Adrenal gland (tissue), 12 donors: ENCODE data around the gene CCDC148. TPM values are rescaled to one million over a fixed set of nuclear protein-coding genes. Genes with fewer than 3 reads are reported as not detected.
"Not testable (repeated sequence)": the region's sequence is repeated elsewhere in the genome, so short reads cannot be mapped to it uniquely, and the experiment has no call there.

Experiments
- DNase-seq, 7 donors: peaks; one replicate each; pipeline ENCODE4 v3.0.0-alpha.2; 2019 to 2020
- H3K27ac ChIP-seq, 5 donors: fragments of 200-600 bp; sonication (generic) in 4 of 5; 1 replicate in 3 of 5; 2 replicates in 2 of 5; pipeline versions ENCODE4 v1.5.1 to v1.8.0; 2016 to 2020; ENCODE audit warnings: mild to moderate bottlenecking in 1 of 5
- H3K27me3 ChIP-seq: fragments of 200-600 bp; 2 replicates; pipeline ENCODE4 v1.8.0; 2021
- H3K36me3 ChIP-seq, 2 donors: fragments of 200-600 bp; replicated peaks in 1 of 2; 1 replicate in 1 of 2; 2 replicates in 1 of 2; pipeline versions ENCODE4 v1.5.1 to v1.8.0; 2018 to 2022
- H3K4me1 ChIP-seq, 2 donors: fragments of 200-600 bp; replicated peaks in 1 of 2; 1 replicate in 1 of 2; 2 replicates in 1 of 2; pipeline versions ENCODE4 v1.5.1 to v1.8.0; 2018 to 2021
- H3K4me3 ChIP-seq, 4 donors: fragments of 200-600 bp; sonication (generic) in 3 of 4; one replicate each; pipeline ENCODE4 v1.5.1; 2016 to 2018
- H3K9me3 ChIP-seq, 3 donors: fragments of 200-600 bp; sonication (generic) in 1 of 3; replicated peaks in 1 of 3; 1 replicate in 2 of 3; 2 replicates in 1 of 3; pipeline versions ENCODE4 v1.5.1 to v1.8.0; 2016 to 2021
- CTCF ChIP-seq, 6 experiments: fragments of 450-650 bp in 4 of 6; fragments of 200-600 bp in 2 of 6; sonication (generic) in 1 of 6; IDR thresholded peaks; 1 replicate in 5 of 6; 2 replicates in 1 of 6; pipeline versions ENCODE4 v1.5.1 to v1.8.0; 2016 to 2021; ENCODE audit warnings: antibody characterized with exemption in 6 of 6, mild to moderate bottlenecking in 2 of 6, moderate library complexity in 1 of 6
- POLR2A ChIP-seq, 2 donors: fragments of 450-650 bp; IDR thresholded peaks; one replicate each; pipeline ENCODE4 v1.6.1; 2017; ENCODE audit warnings: antibody characterized with exemption in 2 of 2, mild to moderate bottlenecking in 2 of 2, moderate library complexity in 1 of 2
- WGBS, 4 donors: extraction: QIAGEN DNeasy Blood & Tissue Kit in 2 of 4; methylation state at CpG; one replicate each; pipeline versions ENCODE4 v1.1.5 to v1.1.7; 2013 to 2017; 5-methylcytosine and 5-hydroxymethylcytosine counted together
- intact Hi-C, 2 donors: fragments of 100-400 bp; cut with DNase I; formaldehyde crosslinking; loops; one replicate each; pipeline versions ENCODE4 v1.14.1 to v1.15.0; 2022 to 2023
- polyA plus RNA-seq, 3 donors: library from polyadenylated mRNA; stranded (reverse); fragments of 200-250 nt in 2 of 3; fragments of 350-450 nt in 1 of 3; fragmentation: Illumina TruSeq in 1 of 3; extraction: RNeasy Lipid Tissue Mini Kit (QIAGEN cat#74804) in 1 of 3; gene quantifications; one replicate each; pipeline ENCODE4 v1.2.3, GENCODE V29; 2013 to 2014
- total RNA-seq, 9 donors: library from RNA; depleted of rRNA in 4 of 9; stranded (reverse); fragments of >200 nt in 4 of 9; fragments of 120-200 nt in 1 of 9; fragmentation: NEBNext Ultra II Directional in 1 of 9; extraction: Animal tissue kit (Norgen Biotek cat#: 25700) in 1 of 9; gene quantifications; one replicate each; pipeline versions ENCODE4 v1.1.0 to v1.2.4, GENCODE V29; 2013 to 2023
- donor health status: healthy with polysubstance abuse.
- donor health status: Bipolar disorder and iron deficiency.
- donor health status: DM: yes; HTN: yes; CAD: no.
- donor health status: DM: no; HTN: no; CAD: no.
- donor health status: DM: no; HTN: no; CAD: no.
- donor health status: DM: yes; HTN: yes; CAD: no.

Gene CCDC148
- total and polyA plus RNA-seq, 12 donors, result 0.24 to 1.6 (median 0.56) TPM; not detected in 2

- Histone ChIP-seq H3K27ac (no peak overlapping the region), H3K27me3 (no peaks in the 10 kb centered on the region), H3K36me3 (no peaks in the 10 kb centered on the region), H3K9me3 (no peaks in the 10 kb centered on the region), H3K4me1 (peaks cover 0 to 7% of the 10 kb centered on the region in 2 donors), H3K4me3 (no peak overlapping the region)
- WGBS, 4 donors, result 54 to 78% (median 70%) methylated on average over 3 of the region's 3 CpGs
- DNase-seq, result no peak
- intact Hi-C loops, result no loop called here
- TF ChIP-seq POLR2A (IDR thresholded peaks at IDR 0.05), result no peak
- TF ChIP-seq CTCF (IDR thresholded peaks at IDR 0.05), result no peak
Observed at GRCh38 chr2:158477202-158477601, 20.6 kb upstream of the CCDC148 start.

GRCh38 chr2:158474526-158475011, 18.0 kb upstream of the CCDC148 start:
- H3K9me3 ChIP-seq, H3K4me1 ChIP-seq, intact Hi-C loops, H3K27ac ChIP-seq, H3K36me3 ChIP-seq, DNase-seq, H3K27me3 ChIP-seq, H3K4me3 ChIP-seq: not testable (repeated sequence)
- 96 to 100% (median 98%) methylated on average over 3 of the region's 3 CpGs for WGBS, 4 donors

GRCh38 chr2:158473719-158474392, 17.3 kb upstream of the CCDC148 start:
- DNase-seq, result no peak
- no peaks in the 10 kb centered on the region for H3K9me3 ChIP-seq
- peaks cover 0 to 7% of the 10 kb centered on the region in 2 donors for H3K4me1 ChIP-seq
- no peak overlapping the region for H3K27ac ChIP-seq
- intact Hi-C loops, result no loop called here
- WGBS, 4 donors, result 91 to 94% (median 93%) methylated on average over 8 of the region's 8 CpGs
- H3K27me3 ChIP-seq, result no peaks in the 10 kb centered on the region
- H3K36me3 ChIP-seq, result no peaks in the 10 kb centered on the region
- no peak overlapping the region for H3K4me3 ChIP-seq
- TF ChIP-seq POLR2A (IDR thresholded peaks at IDR 0.05), result no peak
- no peak for TF ChIP-seq CTCF (IDR thresholded peaks at IDR 0.05)

GRCh38 chr2:158473300-158473699, 16.7 kb upstream of the CCDC148 start:
- H3K27ac ChIP-seq, H3K9me3 ChIP-seq, H3K27me3 ChIP-seq, H3K36me3 ChIP-seq, H3K4me1 ChIP-seq, intact Hi-C loops, DNase-seq, H3K4me3 ChIP-seq: not testable (repeated sequence)
- WGBS, 4 donors, result 96 to 98% (median 97%) methylated on average over 3 of the region's 3 CpGs

- H3K4me1 ChIP-seq, H3K9me3 ChIP-seq, H3K27ac ChIP-seq, H3K36me3 ChIP-seq, intact Hi-C loops, H3K4me3 ChIP-seq, H3K27me3 ChIP-seq, DNase-seq: not testable (repeated sequence)
- WGBS, 4 donors, result 96 to 100% (median 97%) methylated on average over 3 of the region's 3 CpGs
Observed at GRCh38 chr2:158472829-158473228, 16.3 kb upstream of the CCDC148 start.

GRCh38 chr2:158467248-158467647, 10.7 kb upstream of the CCDC148 start:
- intact Hi-C loops, result no loop called here
- H3K9me3 ChIP-seq, result no peaks in the 10 kb centered on the region
- no peak overlapping the region for H3K4me3 ChIP-seq
- H3K27me3 ChIP-seq, result no peaks in the 10 kb centered on the region
- no peak for DNase-seq
- no peaks in the 10 kb centered on the region for H3K36me3 ChIP-seq
- TF ChIP-seq POLR2A (IDR thresholded peaks at IDR 0.05) (no peak), CTCF (IDR thresholded peaks at IDR 0.05) (no peak)
- WGBS, 4 donors, result 89 to 93% (median 91%) methylated on average over 4 of the region's 4 CpGs
- no peaks in the 10 kb centered on the region for H3K4me1 ChIP-seq
- H3K27ac ChIP-seq, result no peak overlapping the region
